Measurements from ENCODE around the gene CNPY3.
A peak's percentile ranks its signal among the peaks of the same experiment; 100 is the strongest.

The CNPY3 gene

DNA sequence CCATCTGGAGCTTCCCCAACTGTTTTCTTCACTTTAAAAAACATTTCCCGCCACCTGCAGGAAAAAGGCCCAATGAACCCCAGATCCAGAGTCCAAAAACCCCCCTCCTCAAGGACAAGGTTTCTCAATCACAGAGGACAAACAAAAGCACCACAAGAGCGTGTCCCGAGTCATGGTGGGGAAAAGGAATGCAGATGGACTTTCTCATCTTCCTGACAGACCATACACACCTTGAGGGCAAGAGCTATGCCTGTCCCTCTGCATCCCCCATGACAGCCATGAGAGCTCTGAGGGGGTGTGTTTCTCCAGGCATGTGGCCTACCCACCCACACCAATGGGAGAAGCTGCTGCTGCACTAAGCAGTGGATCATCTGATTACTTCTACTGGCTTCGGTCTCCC, 40.7 kb downstream of the CNPY3 start:
- no peak for DNase-seq (ENCODE audit: low read depth, low spot score)
- in situ Hi-C loops (cut with HindIII; ENCODE audit: low sequenced_read_pairs): no loop called here
- no peak overlapping the region for H3K4me3 ChIP-seq (ENCODE audit: low read depth, low read length)
- TF ChIP-seq, protein P1, sequence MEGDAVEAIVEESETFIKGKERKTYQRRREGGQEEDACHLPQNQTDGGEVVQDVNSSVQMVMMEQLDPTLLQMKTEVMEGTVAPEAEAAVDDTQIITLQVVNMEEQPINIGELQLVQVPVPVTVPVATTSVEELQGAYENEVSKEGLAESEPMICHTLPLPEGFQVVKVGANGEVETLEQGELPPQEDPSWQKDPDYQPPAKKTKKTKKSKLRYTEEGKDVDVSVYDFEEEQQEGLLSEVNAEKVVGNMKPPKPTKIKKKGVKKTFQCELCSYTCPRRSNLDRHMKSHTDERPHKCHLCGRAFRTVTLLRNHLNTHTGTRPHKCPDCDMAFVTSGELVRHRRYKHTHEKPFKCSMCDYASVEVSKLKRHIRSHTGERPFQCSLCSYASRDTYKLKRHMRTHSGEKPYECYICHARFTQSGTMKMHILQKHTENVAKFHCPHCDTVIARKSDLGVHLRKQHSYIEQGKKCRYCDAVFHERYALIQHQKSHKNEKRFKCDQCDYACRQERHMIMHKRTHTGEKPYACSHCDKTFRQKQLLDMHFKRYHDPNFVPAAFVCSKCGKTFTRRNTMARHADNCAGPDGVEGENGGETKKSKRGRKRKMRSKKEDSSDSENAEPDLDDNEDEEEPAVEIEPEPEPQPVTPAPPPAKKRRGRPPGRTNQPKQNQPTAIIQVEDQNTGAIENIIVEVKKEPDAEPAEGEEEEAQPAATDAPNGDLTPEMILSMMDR (IDR thresholded peaks at IDR 0.05; ENCODE audit: low read depth, low read length): no peak

GRCh38 chr6:42970871-42971612, 41.8 kb downstream of the CNPY3 start:
- no peak for DNase-seq (ENCODE audit: low read depth, low spot score)
- TF ChIP-seq, protein P1 (IDR thresholded peaks at IDR 0.05; ENCODE audit: low read depth, low read length): no peak
- no peak overlapping the region for H3K4me3 ChIP-seq (ENCODE audit: low read depth, low read length)
- in situ Hi-C loops (cut with HindIII; ENCODE audit: low sequenced_read_pairs): no loop called here

DNA sequence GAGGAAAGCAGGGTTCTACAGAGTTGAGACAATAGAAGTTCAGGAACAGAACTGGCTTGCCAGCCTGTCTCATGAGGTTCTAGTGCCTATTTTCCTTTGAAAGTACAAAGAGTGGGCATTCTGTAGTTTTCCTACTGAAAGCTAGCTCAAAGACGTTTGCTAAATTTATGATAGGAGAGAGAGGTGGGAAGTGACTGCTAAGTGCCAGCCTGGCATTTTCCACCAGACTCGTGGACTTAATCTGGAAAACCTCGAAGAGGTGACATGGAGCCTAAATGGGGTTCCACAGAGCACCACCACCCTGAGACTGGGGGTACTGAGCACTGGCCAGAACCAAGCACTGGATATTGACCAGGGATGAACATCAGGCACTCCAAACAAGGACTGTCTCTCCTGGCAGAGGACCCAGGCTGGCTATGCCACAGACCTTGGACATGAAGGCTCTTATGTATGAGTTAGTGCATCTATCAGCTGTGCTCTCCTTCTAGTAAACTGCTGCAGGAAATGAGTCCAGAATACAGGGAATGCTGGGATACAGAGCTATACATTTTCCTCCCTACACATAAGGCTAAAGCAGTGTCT, 42.6 kb downstream of the CNPY3 start:
- TF ChIP-seq, protein P1 (IDR thresholded peaks at IDR 0.05; ENCODE audit: low read depth, low read length): no peak
- in situ Hi-C loops (cut with HindIII; ENCODE audit: low sequenced_read_pairs): no loop called here
- DNase-seq (ENCODE audit: low read depth, low spot score): no peak

GRCh38 chr6:42973926-42974325, 44.6 kb downstream of the CNPY3 start:
- TF ChIP-seq, protein P1 (IDR thresholded peaks at IDR 0.05; ENCODE audit: low read depth, low read length): no peak
- DNase-seq (ENCODE audit: low read depth, low spot score): no peak
- in situ Hi-C loops (cut with HindIII; ENCODE audit: low sequenced_read_pairs): no loop called here
- H3K4me3 ChIP-seq (ENCODE audit: low read depth, low read length): no peak overlapping the region

More for the DNA sequence above, 42.6 kb downstream of the CNPY3 start:
- no peak overlapping the region for H3K4me3 ChIP-seq (ENCODE audit: low read depth, low read length)

- H3K4me3 ChIP-seq (ENCODE audit: low read depth, low read length): no peak overlapping the region
- no peak for DNase-seq (ENCODE audit: low read depth, low spot score)
- TF ChIP-seq, protein P1 (IDR thresholded peaks at IDR 0.05; ENCODE audit: low read depth, low read length): no peak
- in situ Hi-C loops (cut with HindIII; ENCODE audit: low sequenced_read_pairs): no loop called here
Measured at GRCh38 chr6:42974919-42975505, 45.7 kb downstream of the CNPY3 start.

GRCh38 chr6:42978487-42978838, 49.2 kb downstream of the CNPY3 start:
- no peak for DNase-seq (ENCODE audit: low read depth, low spot score)
- in situ Hi-C loops (cut with HindIII; ENCODE audit: low sequenced_read_pairs): no loop called here
- TF ChIP-seq, protein P1 (IDR thresholded peaks at IDR 0.05; ENCODE audit: low read depth, low read length): no peak
- peak overlapping the region; percentile 73 for H3K4me3 ChIP-seq (ENCODE audit: low read depth, low read length)

All from astrocyte of the spinal cord (primary cell).